Vagina (tissue), 2 donors: Measurements from ENCODE around the gene COX15.

Source experiments
- CTCF ChIP-seq, 3 experiments: fragments of 450-650 bp in 2 of 3; fragments of 200-600 bp in 1 of 3; sonication (generic) in 1 of 3; IDR thresholded peaks; one replicate each; pipeline ENCODE4 v1.5.1; 2017 to 2019; ENCODE audit warnings: antibody characterized with exemption in 3 of 3, mild to moderate bottlenecking in 2 of 3, moderate library complexity in 2 of 3
- POLR2A ChIP-seq, 2 donors: fragments of 450-650 bp; IDR thresholded peaks; one replicate each; pipeline ENCODE4 v1.6.1; 2017; ENCODE audit warnings: antibody characterized with exemption in 2 of 2, mild to moderate bottlenecking in 2 of 2, moderate library complexity in 2 of 2

GRCh38 chr10:99709480-99710229 is 22.3 kb downstream of the COX15 start:
- TF ChIP-seq POLR2A (IDR thresholded peaks at IDR 0.05) = no peak
- no peak for TF ChIP-seq CTCF (IDR thresholded peaks at IDR 0.05)
